ENCODE data around the gene NPHP1. TPM values are rescaled to one million over a fixed set of nuclear protein-coding genes. Genes with fewer than 3 reads are reported as not detected.

NPHP1 gene
- 1.4 and 2.8 TPM in 2 replicates for total RNA-seq

DNA sequence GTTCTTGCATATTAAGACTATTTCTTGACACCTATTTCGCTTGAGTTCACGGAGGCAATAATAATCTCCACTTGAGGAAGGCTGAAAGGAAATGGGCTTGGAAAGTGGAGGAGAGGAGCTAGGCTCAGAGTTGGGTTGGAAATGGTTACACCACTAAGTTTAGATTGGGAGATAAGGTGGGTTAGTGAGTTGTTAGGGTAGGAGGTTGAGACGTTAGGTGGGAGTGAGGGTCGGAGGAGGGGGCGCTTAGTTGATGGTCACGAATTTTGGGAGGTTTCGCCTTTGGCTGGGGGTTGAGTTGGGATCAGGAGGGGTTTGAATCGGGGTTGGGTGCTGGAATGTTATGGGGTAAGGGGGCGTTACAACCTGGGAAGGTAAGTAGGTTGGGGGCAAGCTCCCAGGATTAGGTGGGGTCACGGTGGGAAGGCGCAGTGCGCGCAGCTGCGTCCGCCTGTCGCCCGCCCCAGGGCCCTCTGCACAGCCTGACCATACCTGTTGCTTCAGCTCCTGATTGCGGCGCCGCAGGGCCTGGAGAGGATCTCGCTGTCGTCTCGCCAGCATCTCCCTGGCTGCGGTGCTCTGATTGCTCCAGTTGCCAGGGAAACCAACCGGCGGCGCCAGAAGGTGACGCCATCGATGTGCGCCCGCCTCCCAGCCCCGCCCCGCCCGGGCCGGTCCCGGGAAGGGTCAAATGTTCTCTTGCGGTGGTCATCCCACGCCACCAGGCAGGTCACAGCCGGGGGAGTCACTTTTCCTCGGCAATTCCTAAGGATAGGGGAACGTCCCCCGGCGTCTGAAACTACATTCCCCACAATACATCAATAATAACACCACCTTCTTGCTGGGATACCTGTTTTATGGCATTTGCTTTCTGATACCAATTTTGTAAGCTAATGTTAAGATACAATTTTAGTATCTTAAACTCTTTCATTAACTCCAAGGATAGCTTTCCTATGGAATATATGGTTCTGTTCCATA is at the start of gene NPHP1:
NPHP1 (minus strand) TSS at position 606 of the 978 bp plus-strand sequence; CDS start at position 561, 45 bp downstream.

DNA sequence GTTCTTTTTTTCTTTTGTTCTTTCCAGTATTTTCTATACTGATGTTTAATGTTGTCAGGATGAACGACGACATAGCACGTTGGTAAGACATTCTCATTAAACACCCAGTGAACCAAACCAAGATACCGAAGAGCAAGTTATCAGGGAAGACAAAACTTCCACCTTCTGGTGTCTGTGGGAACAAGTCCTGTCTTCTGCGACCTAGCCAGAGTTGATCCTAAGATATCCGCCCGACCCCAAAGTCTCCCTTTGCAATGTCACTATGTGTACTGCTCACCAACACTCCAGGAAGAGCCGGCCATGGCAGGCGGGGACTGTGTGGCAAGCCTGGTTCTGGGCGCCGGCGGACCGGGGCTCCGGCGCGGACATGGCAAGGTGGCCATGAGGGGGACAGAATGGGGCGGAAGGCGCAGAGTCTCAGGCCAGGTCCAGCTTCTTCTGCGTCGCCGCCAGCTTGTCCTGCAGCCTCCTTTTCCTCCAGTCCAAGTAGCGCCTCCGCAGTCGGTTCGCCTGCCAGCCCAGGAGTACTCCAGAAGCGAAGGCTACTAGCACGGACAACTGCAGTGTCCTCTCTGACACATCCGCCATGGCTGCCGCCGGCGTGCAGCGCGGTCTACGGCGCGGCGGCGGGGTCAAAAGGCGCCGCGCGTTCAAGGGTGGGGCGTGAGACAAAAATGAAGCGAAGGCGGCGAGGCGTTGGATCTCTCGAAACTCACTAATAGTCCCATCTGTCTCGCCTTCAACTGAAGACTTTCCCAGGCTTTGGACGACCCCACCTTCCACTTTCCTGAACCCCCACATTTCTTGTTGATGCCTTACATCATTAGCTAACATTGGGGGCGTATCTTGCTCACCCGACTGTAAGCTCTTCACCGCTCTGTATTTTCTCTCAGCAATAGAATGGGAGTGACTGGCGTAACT is 7.4 kb upstream of the NPHP1 start, which contains the start of gene MTLN:
MTLN (minus strand) TSS at position 610 of the 921 bp plus-strand sequence; CDS start at position 588, 22 bp downstream.

DNA sequence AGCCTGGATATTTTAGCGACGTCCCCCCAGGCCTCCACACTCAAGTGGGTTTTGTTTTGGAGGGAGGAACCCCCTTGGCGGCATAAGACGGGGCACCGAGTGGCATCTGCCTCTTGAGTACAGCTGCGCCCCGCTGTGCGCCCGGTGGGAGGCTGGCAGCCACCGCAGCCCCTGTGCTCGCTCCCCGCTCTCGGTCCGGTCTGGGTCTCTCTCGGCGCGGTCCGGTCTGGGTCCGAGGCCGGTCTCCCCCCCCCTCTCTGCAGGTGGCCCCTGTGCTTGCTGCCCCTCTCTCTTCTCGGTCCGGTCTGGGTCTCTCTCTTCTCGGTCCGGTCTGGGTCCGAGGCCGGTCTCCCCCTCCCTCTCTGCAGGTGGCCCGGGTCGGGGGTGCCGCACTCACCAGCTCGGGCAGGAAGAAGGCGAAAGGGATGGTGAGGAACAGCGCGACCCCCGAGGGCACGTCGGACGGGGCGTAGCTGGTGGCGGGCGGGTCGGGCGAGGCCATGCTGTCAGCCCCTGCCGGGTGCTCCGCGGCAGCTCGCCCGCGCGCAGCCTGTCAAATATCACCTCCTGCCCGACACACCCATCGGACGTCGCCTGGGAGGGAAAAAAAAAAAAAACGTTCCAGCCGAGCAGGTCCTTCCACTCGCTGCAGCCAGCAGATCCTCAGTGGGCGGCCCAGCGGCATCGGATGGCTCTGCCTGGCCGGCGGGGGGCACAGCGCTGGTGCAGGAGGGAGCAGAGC is 89.4 kb downstream of the NPHP1 start, which contains the start of gene MALL:
MALL (minus strand) TSS at position 532 of the 742 bp plus-strand sequence; CDS start at position 502, 30 bp downstream.

Other genes starting within 250 kb of the NPHP1 start
- 11.7 and 37.3 TPM in 2 replicates for gene MALL, start 89.2 kb downstream of the NPHP1 start, total RNA-seq
- 33.7 and 37.1 TPM in 2 replicates for gene MTLN, start 7.5 kb upstream of the NPHP1 start, total RNA-seq